Spleen (tissue), 11 donors: ENCODE measurements around the gene CLIC2. TPM values are rescaled to one million over a fixed set of nuclear protein-coding genes. Genes with fewer than 3 reads are reported as not detected.
"Not testable (repeated sequence)": the region's sequence is repeated elsewhere in the genome, so short reads cannot be mapped to it uniquely, and the experiment has no call there.

ENCODE experiments used
- DNase-seq: peaks from one replicate; pipeline ENCODE4 v3.0.0-alpha.2; 2020
- H3K27ac ChIP-seq, 8 donors: fragments of 200-600 bp; sonication (generic) in 7 of 8; 1 replicate in 4 of 8; 2 replicates in 4 of 8; pipeline versions ENCODE4 v1.5.0 to v1.8.0; 2016 to 2021; ENCODE audit warnings: inconsistent platforms in 4 of 8, mild to moderate bottlenecking in 4 of 8, moderate library complexity in 1 of 8
- H3K27me3 ChIP-seq, 7 donors: fragments of 200-600 bp; sonication (generic) in 6 of 7; replicated peaks in 1 of 7; 1 replicate in 4 of 7; 2 replicates in 3 of 7; pipeline versions ENCODE4 v1.5.0 to v1.8.0; 2016 to 2021; ENCODE audit warnings: inconsistent platforms in 3 of 7, mild to moderate bottlenecking in 1 of 7
- H3K36me3 ChIP-seq, 6 donors: fragments of 200-600 bp; sonication (generic) in 5 of 6; 1 replicate in 4 of 6; 2 replicates in 2 of 6; pipeline versions ENCODE4 v1.5.0 to v1.8.0; 2016 to 2021; ENCODE audit warnings: inconsistent platforms in 2 of 6
- H3K4me1 ChIP-seq, 6 donors: fragments of 200-600 bp; sonication (generic) in 5 of 6; 1 replicate in 3 of 6; 2 replicates in 3 of 6; pipeline versions ENCODE4 v1.5.0 to v1.8.0; 2016 to 2021; ENCODE audit warnings: inconsistent platforms in 3 of 6
- H3K4me3 ChIP-seq, 8 donors: fragments of 200-600 bp; sonication (generic) in 7 of 8; 1 replicate in 4 of 8; 2 replicates in 4 of 8; pipeline versions ENCODE4 v1.5.0 to v1.8.0; 2016 to 2021; ENCODE audit warnings: inconsistent platforms in 4 of 8, mild to moderate bottlenecking in 4 of 8, moderate library complexity in 2 of 8
- H3K9me3 ChIP-seq, 8 donors: fragments of 200-600 bp; sonication (generic) in 7 of 8; 1 replicate in 4 of 8; 2 replicates in 4 of 8; pipeline versions ENCODE4 v1.5.0 to v1.8.0; 2016 to 2021; ENCODE audit warnings: inconsistent platforms in 4 of 8
- POLR2A ChIP-seq, 3 donors: fragments of 450-650 bp; IDR thresholded peaks; one replicate each; pipeline ENCODE4 v1.5.1; 2017; ENCODE audit warnings: antibody characterized with exemption in 3 of 3, mild to moderate bottlenecking in 1 of 3
- POLR2AphosphoS5 ChIP-seq, 3 donors: sonication (generic); formaldehyde crosslinking; IDR thresholded peaks; one replicate each; pipeline ENCODE4 v1.5.1; 2017; ENCODE audit warnings: antibody characterized with exemption in 3 of 3
- WGBS, 5 donors: extraction: QIAGEN DNeasy Blood & Tissue Kit in 3 of 5; methylation state at CpG; one replicate each; pipeline versions ENCODE4 v1.1.5 to v1.1.7; 2013 to 2018; 5-methylcytosine and 5-hydroxymethylcytosine counted together
- intact Hi-C: fragments of 100-400 bp; cut with DNase I; formaldehyde crosslinking; loops from one replicate; pipeline ENCODE4 v1.15.0; 2023; ENCODE audit warnings: low total_unique reads
- polyA plus RNA-seq, 3 donors: library from polyadenylated mRNA; stranded (reverse); fragments of 200-250 nt; gene quantifications; one replicate each; pipeline ENCODE4 v1.2.1, GENCODE V29; 2013
- total RNA-seq, 7 donors: library from RNA; depleted of rRNA in 3 of 7; stranded (reverse); fragments of >200 nt in 3 of 7; fragmentation: NEBNext Ultra II Directional in 4 of 7; extraction: Animal tissue kit (Norgen Biotek cat#: 25700) in 4 of 7; gene quantifications; one replicate each; pipeline versions ENCODE4 v1.1.0 to v1.2.1, GENCODE V29; 2016 to 2021
- TF ChIP-seq, protein P1 (sequence below), 11 experiments: fragments of 200-600 bp in 7 of 11; fragments of 450-650 bp in 4 of 11; sonication (generic) in 4 of 11; IDR thresholded peaks in 8 of 11; conservative IDR thresholded peaks in 3 of 11; 1 replicate in 7 of 11; 2 replicates in 4 of 11; pipeline versions ENCODE4 v1.4.0 to v1.8.0; 2016 to 2021; ENCODE audit warnings: antibody characterized with exemption in 11 of 11, inconsistent platforms in 4 of 11, mild to moderate bottlenecking in 1 of 11
- donor health status: healthy with polysubstance abuse.
- donor health status: DM: no; HTN: no; CAD: no; lungs with moderate emphysema.
- donor health status: DM: no; HTN: no; CAD: no.
- donor health status: Bipolar disorder and iron deficiency.
- donor health status: healthy.
- donor health status: DM: no; HTN: no; CAD: no.
- donor health status: DM: yes; HTN: yes; CAD: no.

CLIC2 gene
- total and polyA plus RNA-seq, 10 donors: 18.3 to 106 (median 58.1) TPM

DNA sequence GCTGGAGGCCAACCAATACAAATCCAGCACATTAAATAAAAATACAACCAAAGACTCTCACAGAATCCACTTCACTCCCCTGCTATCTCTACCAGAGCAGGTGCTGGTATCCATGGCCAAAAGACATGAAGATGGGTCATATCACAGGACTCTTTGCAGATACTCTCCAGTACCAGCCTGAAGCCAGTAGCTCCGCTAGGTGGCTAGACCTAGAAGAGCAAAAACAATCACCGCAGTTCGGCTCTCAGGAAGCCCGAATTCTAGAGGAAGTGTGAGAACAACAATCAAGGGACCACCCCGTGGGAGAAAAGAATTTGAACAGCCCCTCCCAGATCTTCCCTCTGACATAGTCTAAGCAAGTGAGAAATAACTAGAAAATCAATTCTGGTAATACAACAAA lies 20.2 kb downstream of the CLIC2 start:
- no peak for DNase-seq
- Histone ChIP-seq H3K36me3 (no peaks in the 10 kb centered on the region), H3K9me3 (peaks cover 0 to 19% (median 6%) of the 10 kb centered on the region in 8 donors), H3K27me3 (no peaks in the 10 kb centered on the region), H3K4me1 (no peaks in the 10 kb centered on the region), H3K27ac (no peak overlapping the region), H3K4me3 (no peak overlapping the region)
- 60 to 77% (median 75%) methylated on average over 5 of the region's 5 CpGs for WGBS, 5 donors
- TF ChIP-seq, protein P1, sequence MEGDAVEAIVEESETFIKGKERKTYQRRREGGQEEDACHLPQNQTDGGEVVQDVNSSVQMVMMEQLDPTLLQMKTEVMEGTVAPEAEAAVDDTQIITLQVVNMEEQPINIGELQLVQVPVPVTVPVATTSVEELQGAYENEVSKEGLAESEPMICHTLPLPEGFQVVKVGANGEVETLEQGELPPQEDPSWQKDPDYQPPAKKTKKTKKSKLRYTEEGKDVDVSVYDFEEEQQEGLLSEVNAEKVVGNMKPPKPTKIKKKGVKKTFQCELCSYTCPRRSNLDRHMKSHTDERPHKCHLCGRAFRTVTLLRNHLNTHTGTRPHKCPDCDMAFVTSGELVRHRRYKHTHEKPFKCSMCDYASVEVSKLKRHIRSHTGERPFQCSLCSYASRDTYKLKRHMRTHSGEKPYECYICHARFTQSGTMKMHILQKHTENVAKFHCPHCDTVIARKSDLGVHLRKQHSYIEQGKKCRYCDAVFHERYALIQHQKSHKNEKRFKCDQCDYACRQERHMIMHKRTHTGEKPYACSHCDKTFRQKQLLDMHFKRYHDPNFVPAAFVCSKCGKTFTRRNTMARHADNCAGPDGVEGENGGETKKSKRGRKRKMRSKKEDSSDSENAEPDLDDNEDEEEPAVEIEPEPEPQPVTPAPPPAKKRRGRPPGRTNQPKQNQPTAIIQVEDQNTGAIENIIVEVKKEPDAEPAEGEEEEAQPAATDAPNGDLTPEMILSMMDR (IDR thresholded peaks at IDR 0.05 in 8 of 11, conservative IDR thresholded peaks at IDR 0.05 in 3 of 11): no peak
- TF ChIP-seq POLR2A (IDR thresholded peaks at IDR 0.05): no peak
- no peak for TF ChIP-seq POLR2AphosphoS5 (IDR thresholded peaks at IDR 0.05)
- intact Hi-C loops: no loop called here

DNA sequence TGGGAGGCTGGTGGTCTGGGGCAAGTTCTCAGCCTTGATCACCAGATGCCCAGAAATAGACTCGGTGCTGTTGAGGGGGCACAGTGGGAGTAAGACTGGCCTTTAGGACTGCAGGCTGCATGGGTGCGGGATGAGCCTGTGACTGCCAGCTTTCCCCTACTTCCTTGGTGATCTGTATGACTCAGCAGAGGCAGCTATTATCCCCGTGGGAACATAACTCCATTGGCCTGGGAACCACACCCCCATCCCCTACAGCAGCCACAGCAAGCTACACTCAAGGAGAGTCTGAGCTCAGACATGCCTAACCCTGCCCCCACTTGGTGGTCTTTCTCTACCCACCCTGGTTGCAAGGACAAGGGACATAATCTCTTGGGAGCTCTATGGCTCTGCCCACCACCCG lies 20.6 kb downstream of the CLIC2 start:
- no peak overlapping the region for H3K27ac ChIP-seq
- no peaks in the 10 kb centered on the region for H3K27me3 ChIP-seq
- WGBS, 5 donors: 76 to 95% (median 83%) methylated on average over 3 to 4 of the region's 4 CpGs
- intact Hi-C loops: no loop called here
- no peaks in the 10 kb centered on the region for H3K4me1 ChIP-seq
- DNase-seq: no peak
- TF ChIP-seq POLR2A (IDR thresholded peaks at IDR 0.05) (no peak), POLR2AphosphoS5 (IDR thresholded peaks at IDR 0.05) (no peak)
- H3K9me3 ChIP-seq: peaks cover 0 to 22% (median 6%) of the 10 kb centered on the region in 8 donors
- H3K4me3 ChIP-seq: no peak overlapping the region
- no peaks in the 10 kb centered on the region for H3K36me3 ChIP-seq

DNA sequence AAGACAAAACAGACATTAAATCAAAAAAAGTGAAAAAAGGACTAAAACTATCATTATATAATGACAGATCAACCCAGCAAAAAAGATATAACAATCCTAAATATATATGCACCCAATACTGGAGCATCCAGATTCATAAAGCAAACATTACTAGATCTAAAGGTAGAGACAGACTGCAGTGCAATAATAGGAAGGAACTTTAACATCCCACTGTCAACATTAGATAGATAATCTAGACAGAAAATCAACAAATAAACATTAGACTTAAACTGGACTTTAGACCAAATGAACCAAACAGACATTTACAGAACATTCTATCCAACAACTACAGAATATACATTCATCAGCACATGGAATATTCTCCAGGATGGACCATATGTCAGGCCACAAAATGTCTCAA lies 40.6 kb downstream of the CLIC2 start:
- intact Hi-C loops: no loop called here
- TF ChIP-seq POLR2A (IDR thresholded peaks at IDR 0.05) (no peak), POLR2AphosphoS5 (IDR thresholded peaks at IDR 0.05) (no peak)
- TF ChIP-seq, protein P1 (IDR thresholded peaks at IDR 0.05 in 8 of 11, conservative IDR thresholded peaks at IDR 0.05 in 3 of 11): no peak
- Histone ChIP-seq H3K9me3 (no peaks in the 10 kb centered on the region), H3K27ac (no peak overlapping the region), H3K4me1 (no peaks in the 10 kb centered on the region), H3K27me3 (no peaks in the 10 kb centered on the region), H3K36me3 (peaks cover 0 to 9% (median 0%) of the 10 kb centered on the region in 6 donors), H3K4me3 (no peak overlapping the region)
- no peak for DNase-seq

DNA sequence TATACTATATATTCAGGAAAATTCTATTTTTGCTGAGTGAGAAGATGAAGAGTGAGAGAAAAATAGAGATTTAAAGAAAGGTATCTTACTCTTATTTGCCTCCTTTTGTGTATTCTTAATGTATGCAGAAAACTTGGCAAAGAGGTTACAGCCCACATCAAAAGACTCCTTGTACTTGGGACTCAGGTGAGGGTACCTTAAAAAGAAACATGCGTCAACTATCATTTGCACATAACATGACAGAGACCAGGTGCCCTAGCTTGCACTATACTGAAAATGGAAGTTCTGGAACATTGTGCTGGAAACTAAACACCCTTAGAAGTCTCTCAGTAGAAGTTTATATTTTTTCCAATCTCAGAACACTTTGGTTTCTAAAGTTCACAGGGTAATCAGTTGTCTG lies 54.5 kb downstream of the CLIC2 start:
- H3K9me3 ChIP-seq: no peaks in the 10 kb centered on the region
- TF ChIP-seq POLR2AphosphoS5 (IDR thresholded peaks at IDR 0.05) (no peak), POLR2A (IDR thresholded peaks at IDR 0.05) (no peak)
- TF ChIP-seq, protein P1 (IDR thresholded peaks at IDR 0.05 in 8 of 11, conservative IDR thresholded peaks at IDR 0.05 in 3 of 11): no peak
- H3K27ac ChIP-seq: no peak overlapping the region
- intact Hi-C loops: no loop called here
- H3K4me1 ChIP-seq: no peaks in the 10 kb centered on the region
- H3K36me3 ChIP-seq: peaks cover 0 to 26% (median 0%) of the 10 kb centered on the region in 6 donors
- no peaks in the 10 kb centered on the region for H3K27me3 ChIP-seq
- WGBS, 5 donors: 80 to 96% (median 94%) methylated on average over 1 of the region's 1 CpG
- no peak for DNase-seq
- no peak overlapping the region for H3K4me3 ChIP-seq

DNA sequence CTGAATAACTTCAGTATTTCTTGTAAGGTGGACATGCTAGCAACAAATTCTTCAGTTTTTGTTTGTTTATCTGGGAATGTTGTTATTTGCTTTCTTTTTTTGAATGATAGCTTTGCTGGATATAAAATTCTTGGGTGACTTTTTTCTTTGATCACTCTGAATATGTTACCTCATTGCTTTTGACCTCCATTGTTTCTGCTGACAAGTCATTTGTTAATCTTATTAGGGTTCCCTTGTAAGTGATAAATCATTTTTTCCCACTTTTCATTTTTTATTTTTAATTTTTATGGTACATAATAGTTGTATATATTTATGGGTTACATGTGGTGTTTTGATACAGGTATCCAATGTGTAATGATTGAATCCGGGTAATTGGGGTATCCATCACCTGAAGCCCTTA lies 63.4 kb downstream of the CLIC2 start:
- intact Hi-C loops: no loop called here
- Histone ChIP-seq H3K4me1 (no peaks in the 10 kb centered on the region), H3K4me3 (no peak overlapping the region), H3K27me3 (no peaks in the 10 kb centered on the region), H3K27ac (no peak overlapping the region), H3K9me3 (peaks cover 0 to 22% (median 9%) of the 10 kb centered on the region in 8 donors), H3K36me3 (no peaks in the 10 kb centered on the region)
- DNase-seq: no peak
- TF ChIP-seq POLR2A (IDR thresholded peaks at IDR 0.05) (no peak), POLR2AphosphoS5 (IDR thresholded peaks at IDR 0.05) (no peak)
- TF ChIP-seq, protein P1 (IDR thresholded peaks at IDR 0.05 in 8 of 11, conservative IDR thresholded peaks at IDR 0.05 in 3 of 11): no peak
- WGBS, 5 donors: 89 to 100% (median 92%) methylated on average over 1 of the region's 1 CpG

DNA sequence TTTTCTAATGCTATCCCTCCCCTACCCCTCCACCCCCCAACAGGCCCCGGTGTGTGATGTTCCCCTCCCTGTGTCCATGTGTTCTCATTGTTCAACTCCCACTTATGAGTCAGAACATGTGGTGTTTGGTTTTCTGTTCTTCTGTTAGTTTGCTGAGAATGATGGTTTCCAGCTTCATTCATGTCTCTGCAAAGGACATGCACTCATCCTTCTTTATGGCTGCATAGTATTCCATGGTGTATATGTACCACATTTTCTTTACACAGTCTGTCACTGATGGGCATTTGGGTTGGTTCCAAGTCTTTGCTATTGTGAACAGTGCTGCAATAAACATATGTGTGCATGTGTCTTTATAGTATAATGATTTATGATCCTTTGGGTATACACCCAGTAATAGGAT lies 66.4 kb downstream of the CLIC2 start:
- WGBS, 5 donors: 77 to 100% (median 91%) methylated on average over 1 of the region's 1 CpG
- intact Hi-C loops, H3K27me3 ChIP-seq: not testable (repeated sequence)

More for the DNA sequence above, 66.4 kb downstream of the CLIC2 start:
- H3K4me3 ChIP-seq, H3K36me3 ChIP-seq, DNase-seq, H3K27ac ChIP-seq: not testable (repeated sequence)
- Histone ChIP-seq H3K9me3 (peaks cover 0 to 22% (median 9%) of the 10 kb centered on the region in 8 donors), H3K4me1 (peaks cover 0 to 18% (median 5%) of the 10 kb centered on the region in 6 donors)
